ENCODE data around the gene TMEM178A.

The TMEM178A gene

GRCh38 chr2:39631256-39631655, 34.5 kb upstream of the TMEM178A start:
- Histone ChIP-seq H3K36me3 (ENCODE audit: insufficient read depth, low read length) (no peaks in the 10 kb centered on the region), H3K9me3 (ENCODE audit: insufficient read depth, low read depth, low read length) (peaks cover 8% of the 10 kb centered on the region; the same call in 1 of the 2 replicates), H3K4me3 (ENCODE audit: low read length) (no peak overlapping the region), H3K4me1 (ENCODE audit: insufficient read depth, low read length) (no peaks in the 10 kb centered on the region), H3K9ac (ENCODE audit: low read depth, low read length) (no peak overlapping the region), H3K27ac (ENCODE audit: low read depth, low read length) (no peak overlapping the region), H3K27me3 (ENCODE audit: insufficient read depth, low read length) (no peaks in the 10 kb centered on the region)
- WGBS, result 84% methylated on average over 3 of the region's 3 CpGs

- no peaks in the 10 kb centered on the region for H3K27me3 ChIP-seq (ENCODE audit: insufficient read depth, low read length)
- H3K4me3 ChIP-seq (ENCODE audit: low read length), result no peak overlapping the region
- H3K4me1 ChIP-seq (ENCODE audit: insufficient read depth, low read length), result no peaks in the 10 kb centered on the region
- H3K9me3 ChIP-seq (ENCODE audit: insufficient read depth, low read depth, low read length), result peaks cover 8% of the 10 kb centered on the region; the same call in 1 of the 2 replicates
- 87% methylated on average over 3 of the region's 3 CpGs for WGBS
- H3K36me3 ChIP-seq (ENCODE audit: insufficient read depth, low read length), result no peaks in the 10 kb centered on the region
- H3K9ac ChIP-seq (ENCODE audit: low read depth, low read length), result no peak overlapping the region
- H3K27ac ChIP-seq (ENCODE audit: low read depth, low read length), result no peak overlapping the region
These were observed 34.0 kb upstream of the TMEM178A start for GRCh38 chr2:39631718-39632117.

GRCh38 chr2:39632876-39633275, 32.8 kb upstream of the TMEM178A start:
- Histone ChIP-seq H3K4me3 (ENCODE audit: low read length) (no peak overlapping the region), H3K27ac (ENCODE audit: low read depth, low read length) (no peak overlapping the region), H3K9me3 (ENCODE audit: insufficient read depth, low read depth, low read length) (peaks cover 8% of the 10 kb centered on the region; the same call in 1 of the 2 replicates), H3K9ac (ENCODE audit: low read depth, low read length) (no peak overlapping the region), H3K4me1 (ENCODE audit: insufficient read depth, low read length) (no peaks in the 10 kb centered on the region), H3K36me3 (ENCODE audit: insufficient read depth, low read length) (no peaks in the 10 kb centered on the region), H3K27me3 (ENCODE audit: insufficient read depth, low read length) (no peaks in the 10 kb centered on the region)
- 91% methylated on average over 4 of the region's 4 CpGs for WGBS

- 85% methylated on average over 3 of the region's 3 CpGs for WGBS
These were observed 29.4 kb upstream of the TMEM178A start for GRCh38 chr2:39636306-39636705.

GRCh38 chr2:39638581-39638980, 27.1 kb upstream of the TMEM178A start:
- H3K4me1 ChIP-seq (ENCODE audit: insufficient read depth, low read length), result no peaks in the 10 kb centered on the region
- no peaks in the 10 kb centered on the region for H3K36me3 ChIP-seq (ENCODE audit: insufficient read depth, low read length)
- no peak overlapping the region for H3K4me3 ChIP-seq (ENCODE audit: low read length)
- H3K9me3 ChIP-seq (ENCODE audit: insufficient read depth, low read depth, low read length), result no peaks in the 10 kb centered on the region
- no peak overlapping the region for H3K9ac ChIP-seq (ENCODE audit: low read depth, low read length)
- H3K27ac ChIP-seq (ENCODE audit: low read depth, low read length), result no peak overlapping the region
- 88% methylated on average over 3 of the region's 3 CpGs for WGBS
- H3K27me3 ChIP-seq (ENCODE audit: insufficient read depth, low read length), result no peaks in the 10 kb centered on the region

More at GRCh38 chr2:39636306-39636705, 29.4 kb upstream of the TMEM178A start:
- H3K9ac ChIP-seq (ENCODE audit: low read depth, low read length), result no peak overlapping the region
- H3K27me3 ChIP-seq (ENCODE audit: insufficient read depth, low read length), result no peaks in the 10 kb centered on the region
- H3K4me3 ChIP-seq (ENCODE audit: low read length), result no peak overlapping the region
- no peak overlapping the region for H3K27ac ChIP-seq (ENCODE audit: low read depth, low read length)
- no peaks in the 10 kb centered on the region for H3K36me3 ChIP-seq (ENCODE audit: insufficient read depth, low read length)
- no peaks in the 10 kb centered on the region for H3K9me3 ChIP-seq (ENCODE audit: insufficient read depth, low read depth, low read length)
- H3K4me1 ChIP-seq (ENCODE audit: insufficient read depth, low read length), result no peaks in the 10 kb centered on the region

GRCh38 chr2:39640107-39640506, 25.6 kb upstream of the TMEM178A start:
- no peak overlapping the region for H3K9ac ChIP-seq (ENCODE audit: low read depth, low read length)
- no peaks in the 10 kb centered on the region for H3K9me3 ChIP-seq (ENCODE audit: insufficient read depth, low read depth, low read length)
- H3K4me1 ChIP-seq (ENCODE audit: insufficient read depth, low read length), result no peaks in the 10 kb centered on the region
- 91% methylated on average over 2 of the region's 2 CpGs for WGBS
- H3K4me3 ChIP-seq (ENCODE audit: low read length), result no peak overlapping the region
- H3K27ac ChIP-seq (ENCODE audit: low read depth, low read length), result no peak overlapping the region
- no peaks in the 10 kb centered on the region for H3K27me3 ChIP-seq (ENCODE audit: insufficient read depth, low read length)
- no peaks in the 10 kb centered on the region for H3K36me3 ChIP-seq (ENCODE audit: insufficient read depth, low read length)

- Histone ChIP-seq H3K36me3 (ENCODE audit: insufficient read depth, low read length) (no peaks in the 10 kb centered on the region), H3K27ac (ENCODE audit: low read depth, low read length) (no peak overlapping the region), H3K9me3 (ENCODE audit: insufficient read depth, low read depth, low read length) (no peaks in the 10 kb centered on the region), H3K9ac (ENCODE audit: low read depth, low read length) (no peak overlapping the region), H3K4me3 (ENCODE audit: low read length) (no peak overlapping the region), H3K4me1 (ENCODE audit: insufficient read depth, low read length) (no peaks in the 10 kb centered on the region), H3K27me3 (ENCODE audit: insufficient read depth, low read length) (no peaks in the 10 kb centered on the region)
- WGBS, result no CpG with 5 or more reads among the region's 2 CpGs
These were observed 25.0 kb upstream of the TMEM178A start for GRCh38 chr2:39640681-39641080.

GRCh38 chr2:39641635-39642034, 24.1 kb upstream of the TMEM178A start:
- no peak overlapping the region for H3K9ac ChIP-seq (ENCODE audit: low read depth, low read length)
- no peak overlapping the region for H3K27ac ChIP-seq (ENCODE audit: low read depth, low read length)
- no peaks in the 10 kb centered on the region for H3K9me3 ChIP-seq (ENCODE audit: insufficient read depth, low read depth, low read length)
- H3K27me3 ChIP-seq (ENCODE audit: insufficient read depth, low read length), result no peaks in the 10 kb centered on the region
- no peaks in the 10 kb centered on the region for H3K4me1 ChIP-seq (ENCODE audit: insufficient read depth, low read length)
- H3K4me3 ChIP-seq (ENCODE audit: low read length), result no peak overlapping the region
- H3K36me3 ChIP-seq (ENCODE audit: insufficient read depth, low read length), result no peaks in the 10 kb centered on the region
- 96% methylated on average over 1 of the region's 1 CpG for WGBS

GRCh38 chr2:39642051-39642718, 23.5 kb upstream of the TMEM178A start:
- Histone ChIP-seq H3K27ac (ENCODE audit: low read depth, low read length) (no peak overlapping the region), H3K36me3 (ENCODE audit: insufficient read depth, low read length) (no peaks in the 10 kb centered on the region), H3K4me1 (ENCODE audit: insufficient read depth, low read length) (no peaks in the 10 kb centered on the region), H3K9me3 (ENCODE audit: insufficient read depth, low read depth, low read length) (no peaks in the 10 kb centered on the region), H3K9ac (ENCODE audit: low read depth, low read length) (no peak overlapping the region), H3K4me3 (ENCODE audit: low read length) (no peak overlapping the region), H3K27me3 (ENCODE audit: insufficient read depth, low read length) (no peaks in the 10 kb centered on the region)
- WGBS, result 77% methylated on average over 6 of the region's 6 CpGs

GRCh38 chr2:39645826-39646225, 19.9 kb upstream of the TMEM178A start:
- no peaks in the 10 kb centered on the region for H3K36me3 ChIP-seq (ENCODE audit: insufficient read depth, low read length)
- H3K4me1 ChIP-seq (ENCODE audit: insufficient read depth, low read length), result peaks cover 18% of the 10 kb centered on the region
- no peak overlapping the region for H3K27ac ChIP-seq (ENCODE audit: low read depth, low read length)
- H3K9ac ChIP-seq (ENCODE audit: low read depth, low read length), result no peak overlapping the region
- no CpG with 5 or more reads among the region's 2 CpGs for WGBS
- H3K27me3 ChIP-seq (ENCODE audit: insufficient read depth, low read length), result no peaks in the 10 kb centered on the region
- H3K9me3 ChIP-seq (ENCODE audit: insufficient read depth, low read depth, low read length), result no peaks in the 10 kb centered on the region
- no peak overlapping the region for H3K4me3 ChIP-seq (ENCODE audit: low read length)

GRCh38 chr2:39646267-39646666, 19.4 kb upstream of the TMEM178A start:
- H3K4me3 ChIP-seq (ENCODE audit: low read length), result no peak overlapping the region
- no peaks in the 10 kb centered on the region for H3K27me3 ChIP-seq (ENCODE audit: insufficient read depth, low read length)
- H3K36me3 ChIP-seq (ENCODE audit: insufficient read depth, low read length), result no peaks in the 10 kb centered on the region
- H3K9ac ChIP-seq (ENCODE audit: low read depth, low read length), result no peak overlapping the region
- no peaks in the 10 kb centered on the region for H3K9me3 ChIP-seq (ENCODE audit: insufficient read depth, low read depth, low read length)
- no peak overlapping the region for H3K27ac ChIP-seq (ENCODE audit: low read depth, low read length)
- 100% methylated on average over 1 of the region's 1 CpG for WGBS
- peaks cover 18% of the 10 kb centered on the region for H3K4me1 ChIP-seq (ENCODE audit: insufficient read depth, low read length)
